NCI-H128 (cell line): ENCODE data around the gene MASP2.
A peak's percentile ranks its signal among the peaks of the same experiment; 100 is the strongest.
"Not testable (repeated sequence)": the region's sequence is repeated elsewhere in the genome, so short reads cannot be mapped to it uniquely, and the experiment has no call there.

Experiments used
- DNase-seq: peaks from one replicate; lab custom pipeline; 2025; ENCODE audit not compliant: unreplicated experiment; lab: John Stamatoyannopoulos, UW

The MASP2 gene

GRCh38 chr1:11046625-11047365 is at the start of gene MASP2:
Gene MASP2 (minus strand): TSS chr1:11047239. CDS start chr1:11047207, 32 bp downstream.
- no peak for DNase-seq

GRCh38 chr1:11083784-11084183 is 36.7 kb upstream of the MASP2 start:
- not testable (repeated sequence) for DNase-seq

DNA sequence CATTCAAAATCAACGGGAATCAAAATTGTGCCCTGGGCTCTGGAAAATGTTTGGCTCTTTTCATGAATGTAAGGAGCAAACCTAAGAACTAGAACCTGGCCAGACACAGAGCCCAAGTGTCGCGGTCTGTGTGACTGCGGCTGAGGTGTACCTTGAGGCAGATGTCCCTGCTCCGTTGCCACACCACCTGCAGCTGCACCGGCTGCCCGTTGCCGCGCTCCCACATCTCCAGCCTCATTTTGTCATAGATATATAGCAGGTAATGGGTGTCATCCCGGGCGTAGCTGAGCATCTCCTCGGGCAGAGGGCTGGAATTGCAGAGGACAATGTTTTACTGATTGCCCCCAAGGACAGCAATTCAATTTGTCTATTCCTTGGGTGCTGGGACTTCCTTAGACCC is 33.9 kb upstream of the MASP2 start:
- no peak for DNase-seq

GRCh38 chr1:11078631-11079030 is 31.6 kb upstream of the MASP2 start:
- DNase-seq = no peak

DNA sequence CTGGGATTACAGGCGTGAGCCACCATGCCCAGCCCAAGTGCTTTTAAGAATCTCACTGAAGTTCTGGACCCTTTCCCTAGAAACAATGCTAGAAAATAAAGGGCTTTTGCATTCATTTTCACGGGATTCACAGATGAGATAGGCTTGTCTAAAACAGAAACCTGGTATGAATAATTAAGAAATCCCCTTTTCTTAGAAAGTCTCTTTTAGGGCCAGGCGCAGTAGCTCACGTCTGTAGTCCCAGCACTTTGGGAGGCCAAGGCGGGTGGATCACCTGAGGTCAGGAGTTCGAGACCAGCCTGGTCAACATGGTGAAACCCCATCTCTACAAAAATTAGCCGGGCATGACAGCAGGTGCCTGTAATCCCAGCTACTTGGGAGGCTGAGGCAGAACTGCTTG is 26.4 kb upstream of the MASP2 start:
- not testable (repeated sequence) for DNase-seq

- DNase-seq = peak; percentile 82
Measured at GRCh38 chr1:11072216-11072917, 25.3 kb upstream of the MASP2 start.

DNA sequence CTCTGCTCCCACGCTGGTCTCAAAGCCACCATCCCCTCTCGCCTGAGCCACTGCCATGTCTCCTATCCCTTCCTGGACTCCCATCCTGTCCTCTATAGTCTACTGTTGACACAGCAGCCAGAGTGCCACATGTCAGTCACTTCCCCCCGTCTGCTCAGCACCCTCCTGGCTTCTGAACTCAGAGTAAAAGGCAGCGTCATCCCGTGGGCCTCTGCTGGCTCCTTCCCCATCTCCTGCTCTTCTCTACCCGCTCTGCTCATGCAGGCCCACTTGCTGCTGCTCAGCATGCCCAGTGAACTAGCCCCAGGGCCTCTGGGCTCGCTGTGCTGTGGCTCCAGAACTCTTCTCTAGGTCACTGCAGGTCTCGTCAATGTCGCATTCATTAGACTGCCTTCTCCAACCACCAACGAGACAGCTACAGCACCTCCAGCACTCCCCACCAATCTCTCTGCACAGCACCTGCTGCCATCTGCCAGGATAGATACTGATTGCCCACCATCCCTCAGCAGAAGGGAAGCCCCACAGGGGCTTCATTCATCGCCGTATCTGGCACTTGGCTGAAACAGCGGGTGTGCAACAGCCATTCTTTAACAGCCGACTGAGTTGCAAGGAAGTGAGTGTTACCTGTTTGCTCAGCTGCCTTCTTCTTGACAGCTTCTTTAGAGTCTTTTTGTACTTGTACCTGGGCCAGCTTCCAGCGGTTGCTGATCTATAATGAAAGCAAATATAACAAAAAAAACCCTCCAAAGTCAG is 24.6 kb upstream of the MASP2 start:
- peak; percentile 85 for DNase-seq

DNA sequence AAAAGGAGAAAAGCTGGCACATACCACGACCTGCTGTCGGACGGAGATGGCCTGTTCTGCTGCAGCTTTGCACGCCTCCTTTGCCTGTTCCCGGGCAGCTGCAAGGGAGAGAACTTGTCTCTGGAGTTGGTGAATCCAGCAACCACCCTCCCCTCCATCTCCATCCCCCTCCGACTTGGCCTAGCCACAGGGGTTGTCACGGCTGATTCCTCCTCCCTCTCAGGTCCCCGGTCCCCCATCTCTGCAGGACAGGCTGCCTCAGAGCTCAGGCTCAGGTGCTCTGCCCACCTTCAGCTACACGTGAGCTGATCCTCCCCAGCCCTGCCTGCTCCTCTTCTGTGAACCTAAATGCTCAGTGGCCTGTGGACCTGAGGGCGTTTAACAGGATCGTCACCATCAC is 23.8 kb upstream of the MASP2 start:
- DNase-seq = no peak

GRCh38 chr1:11068600-11069473 is 21.8 kb upstream of the MASP2 start:
- no peak for DNase-seq

- no peak for DNase-seq
Measured at GRCh38 chr1:11067716-11068599, 20.9 kb upstream of the MASP2 start.

DNA sequence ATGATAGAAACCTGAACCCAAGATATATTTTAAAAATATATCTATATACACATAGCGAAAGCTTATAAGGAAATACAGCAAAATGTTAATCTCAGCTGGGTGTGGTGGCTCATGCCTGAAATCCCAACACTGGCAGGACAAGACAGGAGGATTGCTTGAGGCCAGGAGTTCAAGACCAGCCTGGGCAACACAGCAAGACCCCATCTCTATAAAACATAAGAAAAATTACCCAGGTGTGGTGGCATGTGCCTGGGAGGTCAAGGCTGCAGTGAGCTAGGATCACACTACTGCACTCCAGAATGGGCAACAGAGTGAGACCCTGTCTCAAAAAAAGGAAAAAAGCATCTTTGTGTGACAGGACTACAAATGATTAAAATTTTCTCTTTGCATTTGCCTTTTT is 18.8 kb upstream of the MASP2 start:
- DNase-seq = no peak

- DNase-seq = no peak
Measured at GRCh38 chr1:11064942-11065341, 17.9 kb upstream of the MASP2 start.

DNA sequence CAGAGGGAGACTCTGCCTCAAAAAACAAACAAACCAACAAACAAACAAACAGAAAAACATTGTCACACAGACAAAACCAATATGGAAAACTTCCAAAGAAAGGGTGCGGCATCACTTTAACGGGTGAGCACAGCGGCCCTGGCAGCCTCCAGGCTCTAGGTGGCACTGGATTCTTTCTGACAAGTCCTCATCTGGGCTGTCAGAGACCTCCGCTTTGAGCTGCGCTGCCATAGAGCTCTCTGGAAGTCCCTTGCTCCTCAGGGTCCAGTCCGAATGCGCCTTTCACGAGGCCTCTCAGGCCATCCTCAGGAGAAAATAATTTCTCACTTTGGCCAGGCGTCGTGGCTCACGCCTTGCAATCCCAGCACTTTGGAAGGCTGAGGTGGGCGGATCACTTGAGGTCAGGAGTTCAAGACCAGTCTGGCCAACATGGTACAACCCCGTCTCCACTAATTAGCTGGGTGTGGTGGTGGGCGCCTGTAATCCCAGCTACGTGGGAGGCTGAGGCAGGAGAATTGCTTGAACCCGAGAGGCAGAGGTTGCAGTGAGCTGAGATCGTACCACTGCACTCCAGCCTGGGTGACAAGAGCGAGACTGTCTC is 17.0 kb upstream of the MASP2 start:
- DNase-seq = not testable (repeated sequence)

GRCh38 chr1:11062965-11063401 is 15.9 kb upstream of the MASP2 start:
- no peak for DNase-seq

DNA sequence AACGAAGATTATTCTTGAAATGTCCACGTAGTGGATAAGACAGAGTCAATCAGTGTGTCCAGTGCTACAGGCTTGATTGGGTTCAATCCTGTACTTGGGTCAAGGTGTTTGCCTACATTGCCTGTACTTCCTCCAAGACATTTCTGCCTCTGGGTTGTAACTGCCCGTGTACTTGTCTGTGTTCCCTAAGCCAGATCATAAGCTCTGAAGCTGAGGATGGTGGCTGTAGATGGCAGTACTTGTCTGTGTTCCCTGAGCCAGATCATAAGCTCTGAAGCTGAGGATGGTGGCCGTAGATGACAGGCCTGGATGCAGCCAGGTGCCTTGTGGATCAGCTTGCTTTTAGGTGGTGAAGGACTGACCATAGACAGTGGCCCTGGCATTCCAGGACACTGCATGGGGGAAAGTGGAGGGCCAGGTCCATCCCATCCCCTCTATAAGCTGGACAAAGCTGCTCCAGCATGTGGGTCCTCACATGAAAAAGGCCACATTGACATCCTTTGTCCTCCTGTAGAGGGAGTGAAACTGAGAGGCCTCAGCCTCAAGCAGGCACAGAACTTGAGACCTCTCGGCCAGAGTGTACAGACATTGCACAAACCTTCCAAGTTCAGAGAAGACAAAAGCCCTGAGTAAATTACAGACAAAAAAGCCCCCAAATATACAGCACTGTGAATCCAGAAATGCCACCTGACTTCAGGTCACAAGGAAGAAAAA is 14.8 kb upstream of the MASP2 start:
- DNase-seq = no peak

DNA sequence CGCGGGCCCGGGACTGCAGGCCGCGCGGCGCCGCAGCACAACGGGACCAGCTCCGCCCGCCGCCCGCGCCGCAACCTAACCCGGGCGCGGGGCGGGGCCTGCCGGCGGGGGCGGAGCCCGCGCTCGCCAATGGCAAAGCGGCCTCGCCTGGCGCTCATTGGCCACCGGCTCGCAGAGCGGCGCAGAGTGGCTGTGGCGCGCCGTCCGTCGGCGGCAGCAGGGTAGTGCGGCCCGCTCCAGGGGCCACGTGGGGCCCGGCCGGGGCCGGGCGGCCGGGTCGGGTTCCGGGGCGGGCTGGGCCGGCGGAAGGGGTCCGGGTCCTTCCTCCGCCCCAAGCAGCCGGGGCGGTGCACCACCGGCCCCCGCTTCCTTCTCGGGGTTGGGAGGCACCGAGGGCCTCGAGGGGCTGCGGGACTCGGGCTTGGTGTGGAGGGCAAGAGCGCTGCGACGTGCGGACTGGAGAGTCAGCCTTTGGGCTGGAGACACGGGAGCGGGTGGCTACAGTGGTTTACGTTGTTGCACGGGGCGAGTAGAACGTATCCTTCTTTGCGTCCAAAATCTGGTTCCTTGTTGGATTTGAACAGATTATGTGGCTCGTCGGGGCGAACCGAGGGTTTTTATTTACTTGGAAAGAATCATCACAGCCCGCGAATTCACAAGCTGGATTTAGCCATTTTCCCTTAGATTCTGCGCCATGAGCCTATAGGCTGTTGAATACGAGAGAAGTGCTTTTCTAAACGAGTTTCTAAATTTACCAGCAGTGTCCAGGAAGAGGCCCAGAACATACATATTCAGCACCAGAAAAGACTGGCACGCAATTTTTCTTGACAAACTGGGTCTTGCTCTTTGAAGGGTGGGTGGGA is 13.2 kb upstream of the MASP2 start, which contains the start of gene SRM:
Gene SRM, minus strand, starts transcription at position 51 of the 863 bp plus-strand sequence. CDS start 75 bp downstream, outside the sequence.
- peak; percentile 89 for DNase-seq

DNA sequence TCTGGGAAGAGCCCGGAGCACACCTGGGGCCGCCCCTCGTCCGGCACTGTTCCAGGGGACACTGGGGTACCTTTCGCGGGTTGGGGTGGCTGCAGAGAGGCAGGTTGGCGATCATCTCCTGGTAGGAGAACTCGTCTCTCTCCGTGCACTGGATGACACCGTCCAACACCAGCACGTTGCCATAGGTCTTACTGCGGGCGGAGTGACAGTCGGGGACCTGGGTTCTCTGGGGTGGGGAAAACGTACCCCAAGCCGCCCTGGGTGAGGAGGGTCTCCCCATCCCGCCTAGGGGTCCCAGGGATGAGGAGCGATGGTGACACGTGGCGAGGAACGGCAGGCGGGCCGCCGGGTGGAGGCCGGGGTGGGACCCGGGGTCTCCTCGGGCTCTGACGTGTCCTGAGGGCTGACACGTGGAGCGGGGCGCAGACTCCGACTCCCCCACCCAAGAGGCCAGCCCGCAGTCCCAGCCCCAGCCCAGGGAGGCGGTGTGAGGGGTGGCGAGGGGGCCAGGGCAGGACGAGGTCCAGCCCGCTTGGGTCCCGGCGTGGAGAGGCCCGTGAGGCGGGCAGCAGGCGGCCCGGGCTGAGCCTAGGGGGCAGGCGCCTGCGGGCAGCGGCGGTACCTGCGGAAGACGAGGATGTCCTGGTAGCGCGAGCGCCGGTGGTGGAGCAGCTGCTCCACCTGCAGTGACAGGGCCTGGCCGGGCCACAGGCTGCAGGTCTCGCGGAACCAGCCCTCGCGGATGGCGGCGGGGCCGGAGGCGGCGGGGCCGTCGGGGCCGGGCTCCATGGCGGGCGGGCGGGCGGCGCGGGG is 12.3 kb upstream of the MASP2 start:
- no peak for DNase-seq
